ENCODE results near the gene IRF2BP1. TPM values are rescaled to one million over a fixed set of nuclear protein-coding genes. Genes with fewer than 3 reads are reported as not detected.
A peak's percentile ranks its signal among the peaks of the same experiment; 100 is the strongest.

Gene IRF2BP1
- total and polyA plus RNA-seq, 2 of the 13 experiments (the other 11 are each of a cell fraction or from before 2014, with no cell fraction given): 4.3 to 14.3 TPM

- TF ChIP-seq ZNF616 (CRISPR knock-in tag; IDR thresholded peaks at IDR 0.05; ENCODE audit: low read depth) (no peak; the same call in 1 of the 2 replicates), NCOA1 (CRISPR knock-in tag; IDR thresholded peaks at IDR 0.05) (no peak), ZNF510 (CRISPR knock-in tag; IDR thresholded peaks at IDR 0.05; ENCODE audit: low read depth) (no peak), HOXA3 (CRISPR knock-in tag; IDR thresholded peaks at IDR 0.05) (no peak), SMC3 (IDR thresholded peaks at IDR 0.05; ENCODE audit: low read length) (no peak), FOXC1 (CRISPR knock-in tag; IDR thresholded peaks at IDR 0.05; ENCODE audit: borderline replicate concordance) (0 out of 2 replicates have a peak, but pooled peaks have one; percentile 39), NFE2L2 (IDR thresholded peaks at IDR 0.05; ENCODE audit: low read length) (no peak), HMG20B (CRISPR knock-in tag; conservative IDR thresholded peaks at IDR 0.05) (no peak), ZNF513 (CRISPR knock-in tag; conservative IDR thresholded peaks at IDR 0.05) (no peak), HNRNPL (IDR thresholded peaks at IDR 0.05; ENCODE audit: low read depth, low read length) (no peak), GLMP (CRISPR knock-in tag; IDR thresholded peaks at IDR 0.05; ENCODE audit: borderline replicate concordance) (no peak), ZFP62 (CRISPR knock-in tag; IDR thresholded peaks at IDR 0.05) (no peak), PHF21A (CRISPR knock-in tag; IDR thresholded peaks at IDR 0.05) (peak; percentile 20; the same call in 1 of the 2 replicates), NFKB2 (CRISPR knock-in tag; IDR thresholded peaks at IDR 0.05; ENCODE audit: borderline replicate concordance) (no peak), EZH2 (conservative IDR thresholded peaks at IDR 0.05; ENCODE audit: low read depth, low read length) (no peak), ZFX (CRISPR knock-in tag; IDR thresholded peaks at IDR 0.05; ENCODE audit: low read depth) (no peak), POLR2AphosphoS5 (IDR thresholded peaks at IDR 0.05; ENCODE audit: low read depth, low read length) (peak; percentile 83), HCFC1 (IDR thresholded peaks at IDR 0.05; ENCODE audit: low read depth, low read length) (no peak), MIER3 (CRISPR knock-in tag; IDR thresholded peaks at IDR 0.05; ENCODE audit: borderline replicate concordance) (no peak), ZNF564 (CRISPR knock-in tag; IDR thresholded peaks at IDR 0.05) (peak; percentile 28; the same call in 1 of the 2 replicates), MAF1 (CRISPR knock-in tag; IDR thresholded peaks at IDR 0.05; ENCODE audit: borderline replicate concordance) (no peak)
- TF ChIP-seq, protein P1, sequence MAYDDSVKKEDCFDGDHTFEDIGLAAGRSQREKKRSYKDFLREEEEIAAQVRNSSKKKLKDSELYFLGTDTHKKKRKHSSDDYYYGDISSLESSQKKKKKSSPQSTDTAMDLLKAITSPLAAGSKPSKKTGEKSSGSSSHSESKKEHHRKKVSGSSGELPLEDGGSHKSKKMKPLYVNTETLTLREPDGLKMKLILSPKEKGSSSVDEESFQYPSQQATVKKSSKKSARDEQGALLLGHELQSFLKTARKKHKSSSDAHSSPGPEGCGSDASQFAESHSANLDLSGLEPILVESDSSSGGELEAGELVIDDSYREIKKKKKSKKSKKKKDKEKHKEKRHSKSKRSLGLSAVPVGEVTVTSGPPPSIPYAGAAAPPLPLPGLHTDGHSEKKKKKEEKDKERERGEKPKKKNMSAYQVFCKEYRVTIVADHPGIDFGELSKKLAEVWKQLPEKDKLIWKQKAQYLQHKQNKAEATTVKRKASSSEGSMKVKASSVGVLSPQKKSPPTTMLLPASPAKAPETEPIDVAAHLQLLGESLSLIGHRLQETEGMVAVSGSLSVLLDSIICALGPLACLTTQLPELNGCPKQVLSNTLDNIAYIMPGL (CRISPR knock-in tag; IDR thresholded peaks at IDR 0.05; ENCODE audit: borderline replicate concordance in 1 of 2, low read depth in 1 of 2): peak in 1 of 2 experiments; percentile 3; a peak in 1 of 4 replicates
- TF ChIP-seq, protein P2, sequence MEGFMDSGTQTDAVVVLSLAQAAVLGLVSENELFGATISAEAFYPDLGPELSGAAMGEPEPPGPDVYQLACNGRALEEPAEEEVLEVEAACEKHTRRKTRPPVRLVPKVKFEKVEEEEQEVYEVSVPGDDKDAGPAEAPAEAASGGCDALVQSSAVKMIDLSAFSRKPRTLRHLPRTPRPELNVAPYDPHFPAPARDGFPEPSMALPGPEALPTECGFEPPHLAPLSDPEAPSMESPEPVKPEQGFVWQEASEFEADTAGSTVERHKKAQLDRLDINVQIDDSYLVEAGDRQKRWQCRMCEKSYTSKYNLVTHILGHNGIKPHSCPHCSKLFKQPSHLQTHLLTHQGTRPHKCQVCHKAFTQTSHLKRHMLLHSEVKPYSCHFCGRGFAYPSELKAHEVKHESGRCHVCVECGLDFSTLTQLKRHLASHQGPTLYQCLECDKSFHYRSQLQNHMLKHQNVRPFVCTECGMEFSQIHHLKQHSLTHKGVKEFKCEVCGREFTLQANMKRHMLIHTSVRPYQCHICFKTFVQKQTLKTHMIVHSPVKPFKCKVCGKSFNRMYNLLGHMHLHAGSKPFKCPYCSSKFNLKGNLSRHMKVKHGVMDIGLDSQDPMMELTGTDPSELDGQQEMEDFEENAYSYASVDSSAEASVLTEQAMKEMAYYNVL (CRISPR knock-in tag; IDR thresholded peaks at IDR 0.05; ENCODE audit: borderline replicate concordance): no peak
- TF ChIP-seq, protein P3, sequence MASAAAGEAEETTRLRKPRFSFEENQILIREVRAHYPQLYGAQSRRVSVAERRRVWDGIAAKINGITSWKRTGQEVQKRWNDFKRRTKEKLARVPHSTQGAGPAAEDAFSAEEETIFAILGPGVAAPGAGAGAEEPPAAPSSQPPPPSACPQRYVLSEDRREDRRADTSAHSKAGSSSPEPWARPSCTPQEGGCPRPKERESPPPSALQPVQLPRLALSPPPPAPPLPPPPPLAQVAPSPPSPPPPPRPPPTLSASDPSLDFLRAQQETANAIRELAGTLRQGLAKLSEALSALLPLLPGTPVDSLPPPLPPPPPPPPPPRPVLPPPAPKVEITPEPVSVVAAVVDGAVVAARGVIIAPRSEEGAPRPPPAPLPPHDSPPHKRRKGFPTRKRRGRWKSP (CRISPR knock-in tag; IDR thresholded peaks at IDR 0.05): no peak
Observed at GRCh38 chr19:45863335-45863839, 22.6 kb downstream of the IRF2BP1 start (continued).

Data from HepG2 (cell line).